Calu3 (cell line): ENCODE results near the gene FSTL5. TPM values are rescaled to one million over a fixed set of nuclear protein-coding genes. Genes with fewer than 3 reads are reported as not detected.

ENCODE experiments used
- BruUV-seq: library from RNA; stranded (reverse); fragments of 400-500 nt; replicated peaks from 2 replicates; lab custom pipeline; 2021; lab: Mats Ljungman, UMichigan
- CTCF ChIA-PET: fragments of 300-600 bp; sonication (Branson Sonifier 250); formaldehyde crosslinking; loops from one replicate; lab custom pipeline; 2022; ENCODE audit warnings: antibody characterized with exemption; lab: Charles Lee
- DNase-seq: peaks from one replicate; pipeline ENCODE4 v3.0.0; 2022
- H3K27ac Mint-ChIP-seq: one replicate; pipeline ENCODE4 v1.8.0; 2022; ENCODE audit warnings: mixed read lengths; ENCODE audit not compliant: unreplicated experiment
- H3K27me3 Mint-ChIP-seq: one replicate; pipeline ENCODE4 v1.8.0; 2022; ENCODE audit warnings: mixed read lengths; ENCODE audit not compliant: unreplicated experiment
- H3K36me3 Mint-ChIP-seq: one replicate; pipeline ENCODE4 v1.8.0; 2022; ENCODE audit warnings: mild to moderate bottlenecking, moderate library complexity, mixed read lengths; ENCODE audit not compliant: insufficient read depth, unreplicated experiment
- H3K4me1 Mint-ChIP-seq: one replicate; pipeline ENCODE4 v1.8.0; 2022; ENCODE audit warnings: mild to moderate bottlenecking, low read depth, mixed read lengths; ENCODE audit not compliant: unreplicated experiment
- H3K4me3 Mint-ChIP-seq: one replicate; pipeline ENCODE4 v1.8.0; 2022; ENCODE audit warnings: mild to moderate bottlenecking, low read depth, moderate library complexity, mixed read lengths; ENCODE audit not compliant: unreplicated experiment
- H3K9me3 Mint-ChIP-seq: one replicate; pipeline ENCODE4 v1.8.0; 2022; ENCODE audit warnings: low read depth, mixed read lengths; ENCODE audit not compliant: unreplicated experiment
- CTCF ChIP-seq: fragments of 200-600 bp; IDR thresholded peaks from one replicate; pipeline ENCODE4 v1.8.0; 2022; ENCODE audit warnings: antibody characterized with exemption; ENCODE audit not compliant: unreplicated experiment
- intact Hi-C: fragments of 100-400 bp; cut with micrococcal nuclease; formaldehyde crosslinking; loops from one replicate; pipeline ENCODE4 v1.10.0; 2022; ENCODE audit not compliant: unreplicated experiment
- total RNA-seq: library from RNA; stranded (reverse); gene quantifications from 2 replicates; pipeline ENCODE4 v1.2.3, GENCODE V29; 2022

The FSTL5 gene
- total RNA-seq, 1 experiment from 2014 or later, result not detected

- Mint-ChIP-seq H3K27ac (no peak overlapping the region), H3K36me3 (no peaks in the 10 kb centered on the region), H3K27me3 (no peaks in the 10 kb centered on the region), H3K4me3 (no peak overlapping the region), H3K4me1 (no peaks in the 10 kb centered on the region), H3K9me3 (no peaks in the 10 kb centered on the region)
- CTCF ChIA-PET, result no interaction called here
- TF ChIP-seq CTCF, result no peak
- no TSS peak for BruUV-seq
- DNase-seq, result no peak
- intact Hi-C loops, result no loop called here
These were observed 270.2 kb downstream of the FSTL5 start for GRCh38 chr4:161893566-161893965.

- DNase-seq, result no peak
- H3K36me3 Mint-ChIP-seq, result no peaks in the 10 kb centered on the region
- TF ChIP-seq CTCF, result no peak
- no peak overlapping the region for H3K4me3 Mint-ChIP-seq
- H3K4me1 Mint-ChIP-seq, result no peaks in the 10 kb centered on the region
- no TSS peak for BruUV-seq
- intact Hi-C loops, result no loop called here
- H3K27me3 Mint-ChIP-seq, result no peaks in the 10 kb centered on the region
- H3K9me3 Mint-ChIP-seq, result no peaks in the 10 kb centered on the region
- H3K27ac Mint-ChIP-seq, result no peak overlapping the region
- CTCF ChIA-PET, result no interaction called here
These were observed 270.8 kb downstream of the FSTL5 start for GRCh38 chr4:161892951-161893350.

GRCh38 chr4:161883157-161883556 lies 280.6 kb downstream of the FSTL5 start:
- H3K4me3 Mint-ChIP-seq, result no peak overlapping the region
- intact Hi-C loops, result no loop called here
- DNase-seq, result no peak
- H3K36me3 Mint-ChIP-seq, result no peaks in the 10 kb centered on the region
- H3K27me3 Mint-ChIP-seq, result no peaks in the 10 kb centered on the region
- no TSS peak for BruUV-seq
- no peaks in the 10 kb centered on the region for H3K4me1 Mint-ChIP-seq
- H3K9me3 Mint-ChIP-seq, result no peaks in the 10 kb centered on the region
- CTCF ChIA-PET, result no interaction called here
- H3K27ac Mint-ChIP-seq, result no peak overlapping the region
- TF ChIP-seq CTCF, result no peak

GRCh38 chr4:161881370-161881769 lies 282.4 kb downstream of the FSTL5 start:
- DNase-seq, result no peak
- Mint-ChIP-seq H3K36me3 (no peaks in the 10 kb centered on the region), H3K27ac (no peak overlapping the region), H3K4me3 (no peak overlapping the region), H3K9me3 (no peaks in the 10 kb centered on the region), H3K4me1 (no peaks in the 10 kb centered on the region), H3K27me3 (no peaks in the 10 kb centered on the region)
- no peak for TF ChIP-seq CTCF
- intact Hi-C loops, result no loop called here
- CTCF ChIA-PET, result no interaction called here
- BruUV-seq, result no TSS peak
